ENCODE results near the gene CLIP1. TPM values are rescaled to one million over a fixed set of nuclear protein-coding genes. Genes with fewer than 3 reads are reported as not detected.
A peak's percentile ranks its signal among the peaks of the same experiment; 100 is the strongest.

Gene CLIP1
- polyA plus RNA-seq, 1 of the 3 experiments (the other 2 are of a cell fraction): 33.9 TPM

GRCh38 chr12:122226366-122227125 is 195.9 kb downstream of the CLIP1 start:
- TF ChIP-seq SIN3A (IDR thresholded peaks at IDR 0.05; ENCODE audit: borderline replicate concordance, low read depth, low read length) (peak; percentile 94; the same call in 1 of the 2 replicates), MAX (IDR thresholded peaks at IDR 0.05; ENCODE audit: low read depth) (peak; percentile 100), REST (IDR thresholded peaks at IDR 0.05; ENCODE audit: low read depth, low read length) (peak; percentile 94), USF1 (IDR thresholded peaks at IDR 0.05; ENCODE audit: borderline replicate concordance, low read depth) (peak; percentile 44), RFX5 (IDR thresholded peaks at IDR 0.05; ENCODE audit: low read length) (no peak), FOSL2 (IDR thresholded peaks at IDR 0.05; ENCODE audit: borderline replicate concordance, low read depth) (no peak), ELF1 (IDR thresholded peaks at IDR 0.05) (peak; percentile 82), POLR2AphosphoS5 (IDR thresholded peaks at IDR 0.05; ENCODE audit: low read depth, low read length) (no peak), NFIC (IDR thresholded peaks at IDR 0.05; ENCODE audit: borderline replicate concordance) (no peak), SMC3 (IDR thresholded peaks at IDR 0.05; ENCODE audit: low read depth, low read length) (no peak), MXI1 (IDR thresholded peaks at IDR 0.05; ENCODE audit: low read depth, low read length) (peak; percentile 96), NRF1 (IDR thresholded peaks at IDR 0.05; ENCODE audit: low read depth, low read length) (no peak)
- Histone ChIP-seq H3F3A (replicated peaks; ENCODE audit: insufficient read depth) (peaks cover 18% of the 10 kb centered on the region), H3K27ac (ENCODE audit: low read depth in 2 of 2, low read length in 1 of 2) (peak overlapping the region in 1 of 2 experiments; percentile 100; a peak in 3 of 4 replicates), H3K9me3 (no peaks in the 10 kb centered on the region), H3K36me3 (replicated peaks in 1 of 2; ENCODE audit: control insufficient read depth in 1 of 2, insufficient read depth in 2 of 2, low read length in 1 of 2) (peaks cover 20 to 28% of the 10 kb centered on the region in 2 experiments), H3K27me3 (ENCODE audit: insufficient read depth) (no peaks in the 10 kb centered on the region), H2AFZ (ENCODE audit: low read depth) (no peak overlapping the region), H3K4me2 (peak overlapping the region; percentile 75), H3K9ac (no peak overlapping the region), H3K4me3 (ENCODE audit: low read depth in 2 of 2, low read length in 1 of 2) (peak overlapping the region in 1 of 2 experiments; percentile 56; a peak in 2 of 4 replicates), H4K20me1 (ENCODE audit: insufficient read depth) (peaks cover 29% of the 10 kb centered on the region), H3K4me1 (ENCODE audit: control insufficient read depth in 1 of 2, insufficient read depth in 2 of 2, low read depth in 1 of 2, low read length in 1 of 2) (peaks cover 17 to 39% of the 10 kb centered on the region in 2 experiments), H3K79me2 (ENCODE audit: insufficient read depth) (peaks cover 40% of the 10 kb centered on the region), H3K9me2 (no peaks in the 10 kb centered on the region)
- CTCF ChIA-PET: interaction anchor here (1.1 to 4.1 kb wide), 7 partner anchors 10 to 129 kb away, joined by 3 to 22 read pairs (median 7); no protein-coding TSS in a partner anchor
- no peak for DNase-seq
- POLR2A ChIA-PET: interaction anchor here (0.6 to 2.0 kb wide), 15 partner anchors 11 to 540 kb away, joined by 3 to 12 read pairs (median 4); partner anchors contain the start of genes B3GNT4 and MLXIP
- 31% methylated on average over 20 of the region's 55 CpGs for WGBS (ENCODE audit: low lambda C conversion rate)
